NCI-H1092 (cell line): ENCODE measurements around the gene CD69.
"Not testable (repeated sequence)": the region's sequence is repeated elsewhere in the genome, so short reads cannot be mapped to it uniquely, and the experiment has no call there.

Experiments used
- DNase-seq: peaks from one replicate; lab custom pipeline; 2025; lab: John Stamatoyannopoulos, UW

The CD69 gene

GRCh38 chr12:9750276-9751203 lies 10.2 kb downstream of the CD69 start:
- DNase-seq, result peak; percentile 44

DNA sequence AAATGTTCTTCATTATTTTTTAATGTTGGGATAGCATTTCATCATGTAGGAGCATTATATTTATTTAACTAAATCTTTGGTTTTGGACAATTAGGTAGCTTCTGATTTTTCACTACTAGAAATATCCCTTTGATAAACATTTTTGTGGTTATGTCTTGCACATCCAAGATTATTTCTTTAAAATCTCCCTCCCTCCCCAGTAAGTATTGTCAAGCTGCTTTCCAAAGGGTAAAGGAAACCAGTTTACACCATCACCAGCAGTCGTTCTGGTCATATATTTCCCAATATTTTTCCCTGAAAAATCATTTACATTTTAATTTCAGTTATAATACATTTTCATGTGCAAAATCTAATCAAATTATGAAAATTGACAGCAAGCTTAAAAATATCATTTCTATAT lies 11.1 kb downstream of the CD69 start:
- no peak for DNase-seq

DNA sequence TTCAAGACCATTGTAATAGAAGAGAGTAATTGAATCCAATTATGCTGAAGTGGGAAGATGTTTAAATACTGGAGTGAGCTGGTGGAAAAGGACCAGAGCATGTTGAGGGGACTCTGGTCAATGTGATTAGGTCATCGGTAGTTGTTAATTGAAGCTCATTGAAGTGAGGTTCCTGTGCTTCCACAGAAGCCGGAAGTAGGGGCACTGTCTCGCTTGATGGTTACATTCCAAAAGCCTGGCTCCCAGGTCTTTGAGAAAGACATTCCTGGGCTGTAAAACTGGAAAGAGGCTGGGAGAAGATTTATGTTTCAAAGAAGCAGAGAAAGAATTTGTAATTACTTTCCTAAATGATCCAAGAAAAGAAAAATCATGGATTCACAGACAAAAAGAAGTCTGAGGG lies 15.5 kb downstream of the CD69 start:
- DNase-seq, result no peak

DNA sequence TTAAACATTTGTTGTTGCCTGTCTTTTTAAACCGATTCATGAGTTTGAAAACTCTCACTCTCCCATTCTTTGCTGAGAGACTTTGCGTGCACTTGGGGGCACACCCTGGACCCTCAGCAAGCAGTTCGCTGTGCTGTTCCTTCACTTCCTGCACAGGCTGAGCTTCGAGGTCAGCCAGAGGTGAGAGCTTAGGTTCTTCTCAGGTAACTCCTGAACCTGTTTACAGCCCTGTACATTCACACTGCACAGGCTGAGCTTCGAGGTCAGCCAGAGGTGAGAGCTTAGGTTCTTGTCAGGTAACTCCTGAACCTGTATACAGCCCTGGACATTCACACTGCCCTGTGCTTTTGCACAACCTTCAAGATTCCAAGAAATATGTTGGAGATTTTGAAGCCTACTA lies 18.0 kb downstream of the CD69 start:
- DNase-seq, result no peak

DNA sequence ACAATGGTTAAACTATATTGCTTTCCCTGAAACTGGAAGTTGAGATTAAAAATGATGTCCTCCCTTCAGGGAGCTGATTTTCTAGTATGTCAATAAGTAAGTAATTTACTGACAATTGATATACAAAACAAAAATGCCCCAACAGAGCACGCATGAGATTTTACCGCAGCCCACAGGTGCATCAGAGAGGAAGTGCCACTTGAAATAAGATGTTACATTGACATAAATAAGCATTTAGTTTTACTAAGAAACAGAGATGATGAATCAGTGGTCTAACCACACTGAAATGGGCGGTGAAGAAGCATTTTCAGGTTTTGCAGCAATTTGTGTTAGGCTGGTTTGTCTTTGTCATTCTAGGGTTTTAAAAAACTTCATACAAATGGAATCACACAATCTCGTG lies 19.0 kb downstream of the CD69 start:
- DNase-seq, result no peak

DNA sequence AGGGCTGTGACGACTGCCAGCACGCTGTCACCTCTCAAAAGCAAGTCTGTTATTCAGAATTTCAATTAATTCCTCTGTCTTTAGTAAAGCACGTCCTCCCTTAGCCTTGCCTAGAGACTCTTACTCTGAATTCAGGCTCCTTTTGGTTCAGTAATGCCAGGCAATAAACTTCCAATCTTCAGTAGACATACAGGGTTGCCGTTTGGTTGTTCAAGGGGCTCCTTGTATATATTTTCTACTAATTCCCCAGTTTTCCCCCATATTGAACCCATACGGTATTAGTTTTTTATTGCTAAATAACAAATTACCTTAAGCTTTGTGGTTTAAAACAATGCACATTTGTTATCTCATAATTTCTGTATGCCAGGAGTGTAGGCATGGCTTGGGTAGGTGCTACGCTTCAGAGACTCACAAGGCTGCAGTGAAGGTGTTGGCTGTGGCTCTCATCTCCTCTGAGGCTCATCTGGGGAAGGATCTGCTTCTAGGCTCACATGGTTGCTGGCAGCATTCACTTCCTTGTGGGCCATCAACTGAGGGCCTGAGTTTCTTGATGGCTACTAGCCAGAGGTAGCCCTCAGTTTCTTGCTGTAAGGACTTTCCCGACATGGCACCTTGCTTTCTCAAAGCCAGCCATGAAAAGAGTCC lies 20.5 kb downstream of the CD69 start:
- no peak for DNase-seq

DNA sequence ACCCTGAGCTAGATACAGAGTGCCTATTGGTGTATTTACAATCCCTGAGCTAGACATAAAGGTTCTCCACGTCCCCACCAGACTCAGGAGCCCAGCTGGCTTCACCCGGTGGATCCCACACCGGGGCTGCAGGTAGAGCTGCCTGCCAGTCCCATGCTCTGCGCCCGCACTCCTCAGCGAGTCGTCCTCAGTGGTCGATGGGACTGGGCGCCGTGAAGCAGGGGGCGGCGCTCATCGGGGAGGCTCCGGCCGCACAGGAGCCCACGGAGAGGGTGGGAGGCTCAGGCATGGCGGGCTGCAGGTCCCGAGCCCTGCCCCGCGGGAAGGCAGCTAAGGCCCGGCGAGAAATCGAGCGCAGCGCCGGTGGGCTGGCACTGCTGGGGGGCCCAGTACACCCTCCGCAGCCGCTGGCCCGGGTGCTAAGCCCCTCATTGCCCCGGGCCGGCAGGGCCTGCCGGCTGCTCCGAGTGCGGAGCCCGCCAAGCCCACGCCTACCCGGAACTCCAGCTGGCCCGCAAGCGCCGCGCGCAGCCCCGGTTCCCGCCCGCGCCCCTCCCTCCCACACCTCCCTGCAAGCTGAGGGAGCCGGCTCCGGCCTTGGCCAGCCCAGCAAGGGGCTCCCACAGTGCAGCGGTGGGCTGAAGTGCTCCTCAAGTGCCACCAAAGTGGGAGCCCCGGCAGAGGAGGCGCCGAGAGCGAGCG lies 21.1 kb downstream of the CD69 start:
- not testable (repeated sequence) for DNase-seq

DNA sequence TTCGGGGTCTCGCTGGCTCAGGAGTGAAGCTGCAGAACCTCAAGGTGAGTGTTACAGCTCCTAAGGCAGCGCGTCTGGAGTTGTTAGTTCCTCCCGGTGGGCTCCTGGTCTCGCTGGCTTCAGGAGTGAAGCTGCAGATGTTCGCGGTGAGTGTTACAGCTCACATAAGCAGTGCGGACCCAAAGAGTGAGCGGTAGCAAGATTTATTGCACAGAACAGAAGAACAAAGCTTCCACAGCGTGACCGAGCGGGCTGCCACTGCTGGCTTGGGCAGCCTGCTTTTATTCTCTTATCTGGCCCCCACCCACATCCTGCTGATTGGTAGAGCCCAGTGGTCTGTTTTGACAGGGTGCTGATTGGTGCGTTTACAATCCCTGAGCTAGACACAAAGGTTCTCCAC lies 21.8 kb downstream of the CD69 start:
- not testable (repeated sequence) for DNase-seq

- no peak for DNase-seq
Measured at GRCh38 chr12:9736936-9737705, 23.6 kb downstream of the CD69 start.

- no peak for DNase-seq
Measured at GRCh38 chr12:9735601-9736000, 25.1 kb downstream of the CD69 start.

DNA sequence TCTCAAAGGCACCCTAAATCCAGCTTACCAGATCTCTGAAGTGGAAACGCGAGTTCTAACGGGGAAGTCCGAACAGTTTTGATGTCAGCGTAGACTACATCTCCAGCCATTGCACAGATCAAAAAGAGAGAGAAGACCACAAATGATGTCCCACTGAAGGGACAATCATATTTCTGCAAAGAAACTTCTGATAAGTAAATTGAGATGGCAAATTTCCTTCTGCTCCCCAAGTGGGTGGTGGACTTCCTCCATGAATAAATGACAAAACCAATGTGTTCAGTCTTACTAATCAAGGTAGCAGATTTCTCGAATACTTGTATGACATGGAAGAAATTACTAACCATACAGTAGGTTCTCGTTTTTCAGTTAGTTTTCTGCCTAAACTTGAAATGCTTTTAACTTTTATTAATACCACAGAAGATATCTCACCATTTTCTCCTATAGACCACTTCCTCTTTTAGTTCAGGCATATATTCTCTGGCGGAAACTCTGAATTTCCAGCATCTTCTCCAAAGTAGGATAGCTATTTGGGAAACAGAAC lies 27.7 kb downstream of the CD69 start, which contains the start of gene CLECL1:
CLECL1 (minus strand) TSS at position 177 of the 541 bp plus-strand sequence.
- DNase-seq, result no peak

GRCh38 chr12:9731797-9732196 lies 28.9 kb downstream of the CD69 start:
- DNase-seq, result no peak

- no peak for DNase-seq
Measured at GRCh38 chr12:9731393-9731792, 29.3 kb downstream of the CD69 start.

DNA sequence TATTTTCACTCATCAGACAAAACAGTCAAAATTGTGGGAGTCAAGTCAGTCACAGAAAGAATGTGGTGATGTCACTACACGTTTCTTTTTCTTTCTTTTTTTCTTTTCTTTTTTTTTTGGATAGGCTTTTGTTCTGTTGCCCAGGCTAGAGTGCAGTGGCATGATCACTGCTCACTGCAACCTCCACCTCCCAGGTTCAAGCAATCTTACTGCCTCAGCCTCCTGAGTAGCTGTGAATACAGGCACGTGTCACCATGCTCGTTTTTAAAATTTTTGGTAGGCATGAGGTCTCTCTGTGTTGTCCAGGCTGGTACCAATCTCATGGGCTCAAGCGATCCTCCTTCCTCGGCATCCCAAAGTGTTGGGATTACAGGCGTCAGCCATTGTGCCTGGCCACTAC lies 30.1 kb downstream of the CD69 start:
- no peak for DNase-seq

GRCh38 chr12:9730011-9730410 lies 30.7 kb downstream of the CD69 start:
- DNase-seq, result no peak

DNA sequence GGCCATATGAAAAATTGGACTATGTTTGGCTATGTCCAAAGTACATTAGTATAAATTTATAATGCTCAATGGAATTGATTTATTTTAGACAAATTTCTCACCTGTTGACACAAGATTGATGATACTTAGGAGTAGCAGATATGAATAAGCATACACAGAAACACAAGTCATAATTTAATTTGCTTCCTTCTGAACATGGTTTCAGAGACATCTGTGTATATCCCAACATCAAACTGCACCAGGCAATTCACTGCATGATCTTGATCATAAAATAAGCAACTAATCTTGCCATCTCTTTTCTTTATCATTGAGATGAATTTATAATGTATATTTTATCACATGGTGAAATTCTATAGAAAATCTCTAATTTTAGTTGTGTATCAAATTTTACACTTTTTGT lies 31.6 kb downstream of the CD69 start:
- DNase-seq, result no peak

DNA sequence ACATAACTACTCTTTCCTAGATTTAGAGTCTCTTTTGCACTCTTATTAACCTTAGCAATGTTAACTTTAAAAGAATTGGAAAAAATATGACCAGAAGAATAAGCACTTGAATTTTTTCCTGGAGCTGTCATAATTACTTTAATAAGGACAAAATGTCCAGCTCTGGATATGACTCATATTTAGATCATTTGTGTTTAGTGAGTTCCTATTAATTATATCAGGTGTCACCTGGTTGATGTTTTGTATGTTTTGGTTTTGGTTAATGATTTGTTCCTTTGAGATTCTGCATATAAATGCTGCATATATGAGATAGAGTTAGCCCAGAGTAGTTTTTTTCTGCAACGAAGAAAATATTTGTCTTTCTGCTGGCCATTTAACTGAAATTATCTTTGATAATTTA lies 32.9 kb downstream of the CD69 start:
- no peak for DNase-seq

- DNase-seq, result no peak
Measured at GRCh38 chr12:9725213-9725870, 35.4 kb downstream of the CD69 start.

- DNase-seq, result no peak
Measured at GRCh38 chr12:9724023-9724422, 36.7 kb downstream of the CD69 start.

- no peak for DNase-seq
Measured at GRCh38 chr12:9721394-9722092, 39.2 kb downstream of the CD69 start.

DNA sequence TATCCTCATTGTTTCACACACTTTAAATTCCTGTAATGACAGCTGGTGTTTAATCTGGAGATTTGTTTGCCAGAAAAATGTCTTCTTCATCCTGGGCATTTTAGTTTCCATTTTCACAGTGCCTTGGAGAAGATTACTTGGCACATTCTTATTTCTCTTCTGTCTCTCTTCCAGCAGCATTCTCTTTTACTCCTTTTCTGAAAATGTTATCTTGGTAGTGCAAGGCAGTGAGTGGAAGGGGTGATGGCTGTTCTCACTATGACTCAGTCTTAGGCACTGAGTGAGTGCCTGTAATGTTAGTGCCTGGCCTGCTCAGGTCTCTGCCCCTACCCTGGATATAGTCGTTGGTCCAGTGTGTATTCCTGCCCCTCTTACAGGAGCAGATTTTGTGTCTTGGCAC lies 40.9 kb downstream of the CD69 start:
- no peak for DNase-seq
